ENCODE data around the gene OCIAD1.

GRCh38 chr4:48796191-48796926, 34.5 kb upstream of the OCIAD1 start:
- TF ChIP-seq CTCF (conservative IDR thresholded peaks at IDR 0.05; ENCODE audit: low read depth, low read length) = no peak
- no peak for TF ChIP-seq EZH2 (IDR thresholded peaks at IDR 0.05; ENCODE audit: low read length, unreplicated experiment)
